Measurements from ENCODE around the gene DYNC1I2. TPM values are rescaled to one million over a fixed set of nuclear protein-coding genes. Genes with fewer than 3 reads are reported as not detected.
"Not testable (repeated sequence)": the region's sequence is repeated elsewhere in the genome, so short reads cannot be mapped to it uniquely, and the experiment has no call there.

DYNC1I2 gene
- total RNA-seq, 1 experiment from 2014 or later = 48.4 TPM

GRCh38 chr2:171774581-171774980 lies 87.3 kb downstream of the DYNC1I2 start:
- not testable (repeated sequence) for H2AFZ ChIP-seq (ENCODE audit: low read length); H3K79me2 ChIP-seq (ENCODE audit: low read length); DNase-seq; H3K27me3 ChIP-seq (ENCODE audit: low read length); H3K4me3 ChIP-seq (ENCODE audit: low read length); H3K4me1 ChIP-seq (ENCODE audit: low read length); H3K4me2 ChIP-seq (ENCODE audit: low read depth, low read length, poor library complexity, severe bottlenecking); H3K27ac ChIP-seq (ENCODE audit: low read length); H3K9me3 ChIP-seq (ENCODE audit: low read length); H3K9ac ChIP-seq (ENCODE audit: low read length); H4K20me1 ChIP-seq (ENCODE audit: insufficient read depth, low read depth, low read length); H3K9me2 ChIP-seq (replicated peaks; ENCODE audit: insufficient read depth, low read length)
- peaks cover 32% of the 10 kb centered on the region for H3K36me3 ChIP-seq (ENCODE audit: insufficient read depth, low read length)

- no peak for DNase-seq
- no peaks in the 10 kb centered on the region for H3K9me3 ChIP-seq (ENCODE audit: low read length)
- H3K27me3 ChIP-seq (ENCODE audit: low read length) = no peaks in the 10 kb centered on the region
- H4K20me1 ChIP-seq (ENCODE audit: insufficient read depth, low read depth, low read length) = no peaks in the 10 kb centered on the region
- no peaks in the 10 kb centered on the region for H3K9me2 ChIP-seq (replicated peaks; ENCODE audit: insufficient read depth, low read length)
- H3K4me3 ChIP-seq (ENCODE audit: low read length) = no peak overlapping the region
- no peak overlapping the region for H2AFZ ChIP-seq (ENCODE audit: low read length)
- H3K9ac ChIP-seq (ENCODE audit: low read length) = no peak overlapping the region
- H3K4me2 ChIP-seq (ENCODE audit: low read depth, low read length, poor library complexity, severe bottlenecking) = no peak overlapping the region
- no peaks in the 10 kb centered on the region for H3K4me1 ChIP-seq (ENCODE audit: low read length)
- peaks cover 41% of the 10 kb centered on the region for H3K36me3 ChIP-seq (ENCODE audit: insufficient read depth, low read length)
- no peak overlapping the region for H3K27ac ChIP-seq (ENCODE audit: low read length)
- H3K79me2 ChIP-seq (ENCODE audit: low read length) = no peaks in the 10 kb centered on the region
These were observed 91.2 kb downstream of the DYNC1I2 start for GRCh38 chr2:171778515-171778914.

- Histone ChIP-seq H3K4me1 (ENCODE audit: low read length) (no peaks in the 10 kb centered on the region), H3K27ac (ENCODE audit: low read length) (no peak overlapping the region), H3K79me2 (ENCODE audit: low read length) (0 out of 2 replicates have a peak, but pooled peaks cover 2% of the 10 kb centered on the region), H4K20me1 (ENCODE audit: insufficient read depth, low read depth, low read length) (no peaks in the 10 kb centered on the region), H3K9ac (ENCODE audit: low read length) (no peak overlapping the region), H3K9me3 (ENCODE audit: low read length) (no peaks in the 10 kb centered on the region), H3K4me3 (ENCODE audit: low read length) (no peak overlapping the region), H3K9me2 (replicated peaks; ENCODE audit: insufficient read depth, low read length) (no peaks in the 10 kb centered on the region), H3K4me2 (ENCODE audit: low read depth, low read length, poor library complexity, severe bottlenecking) (no peak overlapping the region), H2AFZ (ENCODE audit: low read length) (no peak overlapping the region), H3K27me3 (ENCODE audit: low read length) (no peaks in the 10 kb centered on the region), H3K36me3 (ENCODE audit: insufficient read depth, low read length) (peaks cover 58% of the 10 kb centered on the region)
- no peak for DNase-seq
These were observed 98.2 kb downstream of the DYNC1I2 start for GRCh38 chr2:171785450-171785849.

GRCh38 chr2:171787333-171788072 lies 100.2 kb downstream of the DYNC1I2 start:
- no peaks in the 10 kb centered on the region for H4K20me1 ChIP-seq (ENCODE audit: insufficient read depth, low read depth, low read length)
- H3K36me3 ChIP-seq (ENCODE audit: insufficient read depth, low read length) = peaks cover 49% of the 10 kb centered on the region
- H3K79me2 ChIP-seq (ENCODE audit: low read length) = 0 out of 2 replicates have a peak, but pooled peaks cover 3% of the 10 kb centered on the region
- no peaks in the 10 kb centered on the region for H3K9me3 ChIP-seq (ENCODE audit: low read length)
- no peak for DNase-seq
- H3K4me2 ChIP-seq (ENCODE audit: low read depth, low read length, poor library complexity, severe bottlenecking) = no peak overlapping the region
- H3K27ac ChIP-seq (ENCODE audit: low read length) = no peak overlapping the region
- no peaks in the 10 kb centered on the region for H3K27me3 ChIP-seq (ENCODE audit: low read length)
- H3K4me1 ChIP-seq (ENCODE audit: low read length) = peaks cover 14% of the 10 kb centered on the region
- no peak overlapping the region for H3K4me3 ChIP-seq (ENCODE audit: low read length)
- no peak overlapping the region for H2AFZ ChIP-seq (ENCODE audit: low read length)
- no peak overlapping the region for H3K9ac ChIP-seq (ENCODE audit: low read length)
- no peaks in the 10 kb centered on the region for H3K9me2 ChIP-seq (replicated peaks; ENCODE audit: insufficient read depth, low read length)

- H3K27ac ChIP-seq (ENCODE audit: low read length) = no peak overlapping the region
- peaks cover 43% of the 10 kb centered on the region for H3K36me3 ChIP-seq (ENCODE audit: insufficient read depth, low read length)
- H3K79me2 ChIP-seq (ENCODE audit: low read length) = 0 out of 2 replicates have a peak, but pooled peaks cover 3% of the 10 kb centered on the region
- no peaks in the 10 kb centered on the region for H3K9me2 ChIP-seq (replicated peaks; ENCODE audit: insufficient read depth, low read length)
- no peak overlapping the region for H2AFZ ChIP-seq (ENCODE audit: low read length)
- no peaks in the 10 kb centered on the region for H3K9me3 ChIP-seq (ENCODE audit: low read length)
- H3K4me1 ChIP-seq (ENCODE audit: low read length) = peaks cover 14% of the 10 kb centered on the region
- H3K27me3 ChIP-seq (ENCODE audit: low read length) = no peaks in the 10 kb centered on the region
- no peak overlapping the region for H3K4me2 ChIP-seq (ENCODE audit: low read depth, low read length, poor library complexity, severe bottlenecking)
- no peak overlapping the region for H3K4me3 ChIP-seq (ENCODE audit: low read length)
- no peak overlapping the region for H3K9ac ChIP-seq (ENCODE audit: low read length)
- DNase-seq = no peak
- no peaks in the 10 kb centered on the region for H4K20me1 ChIP-seq (ENCODE audit: insufficient read depth, low read depth, low read length)
These were observed 101.2 kb downstream of the DYNC1I2 start for GRCh38 chr2:171788316-171788993.

GRCh38 chr2:171789956-171790355 lies 102.7 kb downstream of the DYNC1I2 start:
- no peak for DNase-seq
- no peaks in the 10 kb centered on the region for H4K20me1 ChIP-seq (ENCODE audit: insufficient read depth, low read depth, low read length)
- 0 out of 2 replicates have a peak, but pooled peaks cover 3% of the 10 kb centered on the region for H3K79me2 ChIP-seq (ENCODE audit: low read length)
- H3K9ac ChIP-seq (ENCODE audit: low read length) = no peak overlapping the region
- H3K27ac ChIP-seq (ENCODE audit: low read length) = no peak overlapping the region
- H3K9me3 ChIP-seq (ENCODE audit: low read length) = no peaks in the 10 kb centered on the region
- no peak overlapping the region for H2AFZ ChIP-seq (ENCODE audit: low read length)
- H3K9me2 ChIP-seq (replicated peaks; ENCODE audit: insufficient read depth, low read length) = no peaks in the 10 kb centered on the region
- H3K36me3 ChIP-seq (ENCODE audit: insufficient read depth, low read length) = peaks cover 34% of the 10 kb centered on the region; the same call in 1 of the 2 replicates
- H3K4me3 ChIP-seq (ENCODE audit: low read length) = no peak overlapping the region
- no peak overlapping the region for H3K4me2 ChIP-seq (ENCODE audit: low read depth, low read length, poor library complexity, severe bottlenecking)
- H3K27me3 ChIP-seq (ENCODE audit: low read length) = no peaks in the 10 kb centered on the region
- H3K4me1 ChIP-seq (ENCODE audit: low read length) = peaks cover 25% of the 10 kb centered on the region

GRCh38 chr2:171791361-171791760 lies 104.1 kb downstream of the DYNC1I2 start:
- Histone ChIP-seq H3K27ac (ENCODE audit: low read length) (no peak overlapping the region), H4K20me1 (ENCODE audit: insufficient read depth, low read depth, low read length) (no peaks in the 10 kb centered on the region), H3K79me2 (ENCODE audit: low read length) (peaks cover 6% of the 10 kb centered on the region; the same call in 1 of the 2 replicates), H3K4me3 (ENCODE audit: low read length) (no peak overlapping the region), H2AFZ (ENCODE audit: low read length) (no peak overlapping the region), H3K9me2 (replicated peaks; ENCODE audit: insufficient read depth, low read length) (no peaks in the 10 kb centered on the region), H3K4me2 (ENCODE audit: low read depth, low read length, poor library complexity, severe bottlenecking) (no peak overlapping the region), H3K9me3 (ENCODE audit: low read length) (no peaks in the 10 kb centered on the region), H3K27me3 (ENCODE audit: low read length) (no peaks in the 10 kb centered on the region), H3K9ac (ENCODE audit: low read length) (no peak overlapping the region), H3K4me1 (ENCODE audit: low read length) (peaks cover 38% of the 10 kb centered on the region), H3K36me3 (ENCODE audit: insufficient read depth, low read length) (peaks cover 26% of the 10 kb centered on the region; the same call in 1 of the 2 replicates)
- DNase-seq = no peak

- Histone ChIP-seq H3K27me3 (ENCODE audit: low read length) (no peaks in the 10 kb centered on the region), H4K20me1 (ENCODE audit: insufficient read depth, low read depth, low read length) (no peaks in the 10 kb centered on the region), H2AFZ (ENCODE audit: low read length) (no peak overlapping the region), H3K79me2 (ENCODE audit: low read length) (peaks cover 8% of the 10 kb centered on the region; the same call in 1 of the 2 replicates), H3K4me1 (ENCODE audit: low read length) (peaks cover 38% of the 10 kb centered on the region), H3K27ac (ENCODE audit: low read length) (no peak overlapping the region), H3K9me2 (replicated peaks; ENCODE audit: insufficient read depth, low read length) (no peaks in the 10 kb centered on the region), H3K36me3 (ENCODE audit: insufficient read depth, low read length) (peaks cover 25% of the 10 kb centered on the region; the same call in 1 of the 2 replicates), H3K4me2 (ENCODE audit: low read depth, low read length, poor library complexity, severe bottlenecking) (no peak overlapping the region), H3K9ac (ENCODE audit: low read length) (no peak overlapping the region), H3K4me3 (ENCODE audit: low read length) (no peak overlapping the region), H3K9me3 (ENCODE audit: low read length) (no peaks in the 10 kb centered on the region)
- no peak for DNase-seq
These were observed 104.9 kb downstream of the DYNC1I2 start for GRCh38 chr2:171792157-171792556.
